Activated T-cell treated with anti-CD3 and anti-CD28 coated beads for 4 hours (primary cell): ENCODE data around the gene LYPD6B.

ENCODE experiments used
- DNase-seq: peaks from one replicate; pipeline ENCODE4 v3.0.0-alpha.2; 2020

LYPD6B gene

GRCh38 chr2:149044500-149044899 is 6.0 kb downstream of the LYPD6B start:
- DNase-seq, result no peak

- DNase-seq, result no peak
These were observed 8.6 kb downstream of the LYPD6B start for GRCh38 chr2:149047118-149047517.

GRCh38 chr2:149049142-149049541 is 10.6 kb downstream of the LYPD6B start:
- no peak for DNase-seq

- DNase-seq, result no peak
These were observed 11.7 kb downstream of the LYPD6B start for GRCh38 chr2:149050188-149050587.

- DNase-seq, result no peak
These were observed 17.3 kb downstream of the LYPD6B start for GRCh38 chr2:149055751-149056150.

GRCh38 chr2:149056541-149057255 is 18.2 kb downstream of the LYPD6B start:
- DNase-seq, result no peak

GRCh38 chr2:149057401-149057800 is 18.9 kb downstream of the LYPD6B start:
- no peak for DNase-seq

GRCh38 chr2:149058936-149059335 is 20.4 kb downstream of the LYPD6B start:
- no peak for DNase-seq

- no peak for DNase-seq
These were observed 21.3 kb downstream of the LYPD6B start for GRCh38 chr2:149059822-149060221.

- DNase-seq, result no peak
These were observed 22.7 kb downstream of the LYPD6B start for GRCh38 chr2:149061133-149061745.

GRCh38 chr2:149062531-149062930 is 24.0 kb downstream of the LYPD6B start:
- DNase-seq, result no peak

- DNase-seq, result no peak
These were observed 24.7 kb downstream of the LYPD6B start for GRCh38 chr2:149063177-149063576.

GRCh38 chr2:149064365-149064841 is 25.9 kb downstream of the LYPD6B start:
- no peak for DNase-seq

- DNase-seq, result no peak
These were observed 26.5 kb downstream of the LYPD6B start for GRCh38 chr2:149064856-149065630.

GRCh38 chr2:149068225-149068995 is 29.9 kb downstream of the LYPD6B start:
- DNase-seq, result no peak

- no peak for DNase-seq
These were observed 30.7 kb downstream of the LYPD6B start for GRCh38 chr2:149068996-149069888.

GRCh38 chr2:149070681-149071320 is 32.3 kb downstream of the LYPD6B start:
- no peak for DNase-seq

GRCh38 chr2:149075105-149075504 is 36.6 kb downstream of the LYPD6B start:
- no peak for DNase-seq

- DNase-seq, result no peak
These were observed 37.4 kb downstream of the LYPD6B start for GRCh38 chr2:149075853-149076252.

- no peak for DNase-seq
These were observed 38.4 kb downstream of the LYPD6B start for GRCh38 chr2:149076863-149077412.

- no peak for DNase-seq
These were observed 39.4 kb downstream of the LYPD6B start for GRCh38 chr2:149077861-149078260.
